Stimulated activated CD8-positive, alpha-beta memory T cell treated with anti-CD3 and anti-CD28 coated beads, Interleukin-4, amount 100 ng/mL, for 1 hour (primary cell): ENCODE results near the gene ANXA2.

Experiments used
- DNase-seq, 2 donors: peaks; one replicate each; pipeline ENCODE4 v3.0.0-alpha.2; 2020; ENCODE audit warnings: low read depth in 2 of 2, low spot score in 1 of 2

ANXA2 gene

DNA sequence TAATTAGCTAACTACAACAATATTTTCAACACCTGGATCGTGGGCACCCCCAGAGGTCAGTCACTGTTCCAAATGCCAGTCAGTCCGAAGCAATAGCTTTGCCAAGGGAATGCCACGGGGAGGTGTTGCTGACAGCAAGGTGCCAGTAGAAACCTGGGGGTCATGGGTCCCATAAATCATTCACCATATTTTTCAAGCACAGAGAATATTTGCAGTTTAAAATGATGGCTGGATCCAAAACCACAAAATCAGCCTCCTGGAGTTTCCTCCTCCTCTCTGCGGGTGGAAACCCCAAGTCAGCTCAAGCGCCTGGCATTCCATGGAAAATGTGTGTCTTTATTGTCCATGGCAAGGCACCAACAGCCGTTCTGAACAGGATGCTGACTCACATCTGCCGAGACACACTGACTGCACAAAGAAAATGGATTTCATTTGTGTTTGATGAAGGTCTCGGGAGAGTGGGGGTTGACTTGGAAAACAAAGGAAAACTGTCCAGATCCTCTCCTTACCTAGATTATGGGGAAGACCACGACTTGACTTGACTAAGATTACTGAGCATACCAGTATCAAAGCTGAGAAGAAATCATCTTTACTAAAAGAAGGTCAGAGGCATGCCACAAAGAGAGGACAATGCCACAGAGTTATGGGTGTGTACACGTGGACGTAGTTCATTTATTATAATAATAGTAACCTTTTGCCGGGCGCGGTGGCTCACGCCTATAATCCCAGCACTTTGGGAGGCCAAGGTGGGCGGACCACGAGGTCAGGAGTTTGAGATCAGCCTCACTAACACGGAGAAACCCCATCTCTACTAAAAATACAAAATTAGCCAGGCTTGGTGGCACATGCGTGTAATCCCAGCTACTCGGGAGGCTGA is 26.4 kb downstream of the ANXA2 start:
- DNase-seq, result no peak

DNA sequence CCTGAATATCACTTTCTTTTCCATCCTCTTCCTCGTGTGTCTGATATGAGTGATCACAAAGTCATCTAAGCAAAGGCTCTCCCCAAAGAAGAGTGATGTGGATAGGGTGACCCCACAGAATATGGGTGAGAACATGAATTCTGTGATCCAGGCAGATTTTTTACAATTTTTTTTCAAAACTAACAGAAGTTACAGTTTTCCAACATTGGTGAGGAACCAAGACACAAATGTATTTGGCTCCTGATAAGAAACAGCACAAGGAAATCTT is 27.0 kb downstream of the ANXA2 start:
- no peak for DNase-seq

DNA sequence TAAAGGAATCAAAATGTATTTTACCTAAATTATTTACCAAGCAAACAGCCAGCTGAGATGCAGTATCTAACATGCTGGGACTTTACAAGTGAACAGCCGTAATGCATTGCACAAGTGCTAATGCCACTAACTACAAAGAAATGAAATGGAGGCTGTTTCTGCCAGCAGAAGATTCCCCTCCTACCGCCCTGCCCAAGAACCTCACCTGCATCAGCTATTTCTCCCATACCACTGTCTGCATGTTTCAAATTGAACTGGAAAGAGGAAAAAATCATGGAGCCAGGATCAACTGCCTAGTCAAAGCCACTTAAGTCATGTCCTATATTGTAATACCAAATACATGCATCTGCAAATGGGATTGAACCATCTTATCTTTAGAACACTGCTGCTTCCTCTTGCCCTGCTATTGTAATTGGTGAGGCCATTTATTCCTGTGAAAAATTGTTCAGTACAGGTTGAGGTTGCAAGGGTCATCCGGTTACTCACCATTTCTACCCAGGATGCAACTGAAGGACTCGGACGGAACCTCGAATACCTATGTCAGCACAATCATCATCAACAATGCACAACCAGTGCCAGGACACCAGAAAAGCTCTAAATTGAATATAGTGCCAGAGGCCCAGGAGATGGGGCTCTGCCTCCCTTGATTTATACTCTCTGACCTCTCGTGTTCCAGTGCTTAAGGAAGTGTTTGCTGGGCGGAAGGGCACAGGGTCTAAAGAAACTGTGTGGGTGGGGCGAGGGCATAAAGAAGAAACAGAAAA is 27.5 kb downstream of the ANXA2 start:
- DNase-seq, result no peak

DNA sequence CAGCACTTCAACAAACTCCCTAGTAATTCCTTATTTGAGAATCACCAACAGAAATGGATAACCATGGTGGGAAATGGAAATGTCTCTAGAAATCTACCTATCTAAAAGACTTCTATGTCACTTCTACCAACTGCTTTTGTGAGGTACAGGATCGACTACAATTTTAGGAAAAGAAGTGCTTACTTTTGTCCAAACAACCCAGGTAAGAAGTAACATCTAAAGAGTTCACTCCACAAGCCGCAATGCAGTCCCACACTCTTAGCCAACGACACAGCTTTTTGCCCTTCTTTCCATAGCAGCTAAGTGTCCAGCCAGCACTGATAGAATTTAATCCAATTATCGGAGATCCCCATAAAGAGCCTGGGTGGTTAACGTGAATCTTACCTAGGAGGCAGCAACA is 28.1 kb downstream of the ANXA2 start:
- no peak for DNase-seq

DNA sequence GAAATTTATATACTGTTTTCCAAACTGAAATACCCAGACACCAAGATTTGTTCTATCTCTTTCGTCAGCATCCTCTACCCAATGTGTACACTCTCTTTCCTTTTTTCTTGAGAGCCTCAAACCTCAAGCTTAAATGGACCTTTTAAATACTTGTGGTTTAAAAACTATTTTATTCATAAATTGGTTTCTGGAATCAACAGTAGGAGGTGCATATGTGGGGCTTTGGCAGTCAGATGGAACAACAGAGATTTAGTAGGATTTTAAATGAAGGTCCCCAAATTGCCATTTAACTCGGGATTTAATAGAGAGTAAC is 33.2 kb downstream of the ANXA2 start:
- no peak for DNase-seq

DNA sequence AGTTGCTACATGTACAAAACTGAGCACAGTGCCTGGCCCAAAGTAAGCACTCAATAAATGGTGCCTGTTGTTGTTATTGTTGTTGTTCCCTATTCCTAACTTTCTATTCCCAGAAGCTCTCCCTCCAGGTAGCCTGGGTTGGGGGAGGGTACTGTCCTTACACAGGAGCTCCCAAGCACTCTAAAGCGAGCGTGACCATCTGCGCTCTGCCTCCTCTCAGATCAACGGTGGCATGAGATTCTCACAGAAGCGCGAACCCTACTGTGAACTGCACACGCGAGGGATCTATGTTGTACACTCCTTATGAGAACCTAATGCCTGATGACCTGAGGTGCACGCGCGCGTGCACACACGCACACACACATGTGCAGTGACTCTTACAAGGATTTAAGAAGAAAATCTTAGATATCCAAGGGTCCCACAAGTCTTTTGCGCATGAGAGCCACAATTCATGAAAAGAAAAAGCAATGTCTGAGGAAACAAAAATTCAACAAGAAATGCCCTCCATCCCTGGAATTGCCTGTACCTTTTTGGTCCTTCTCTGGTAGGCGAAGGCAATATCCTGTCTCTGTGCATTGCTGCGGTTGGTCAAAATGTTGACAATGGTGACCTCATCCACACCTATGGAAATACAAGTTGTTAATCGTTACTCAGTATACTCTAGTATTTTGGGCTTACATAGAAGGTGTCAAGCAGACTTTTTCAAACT is 33.7 kb downstream of the ANXA2 start:
- no peak for DNase-seq

DNA sequence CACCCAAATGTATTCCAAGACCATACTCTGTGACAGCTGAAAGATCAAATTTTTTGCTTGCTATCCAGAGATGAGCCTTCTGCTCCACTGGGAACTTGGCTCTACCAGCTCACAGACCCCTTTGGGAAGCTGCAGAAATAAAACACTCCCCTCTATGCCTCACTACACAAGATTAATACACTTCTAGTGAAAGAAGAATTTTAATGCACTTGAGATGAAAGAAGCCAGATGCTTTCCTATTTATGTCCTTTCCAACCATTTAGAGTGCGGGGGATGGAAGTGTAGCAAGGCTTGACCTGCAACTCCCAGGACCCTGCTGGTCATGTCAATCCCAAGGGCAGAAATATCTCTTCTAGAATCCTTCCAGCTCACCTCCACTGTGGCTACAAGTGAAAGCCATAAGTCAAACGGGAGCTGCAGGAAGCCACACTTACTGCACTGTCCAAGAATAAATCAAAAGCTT is 34.7 kb downstream of the ANXA2 start:
- no peak for DNase-seq

DNA sequence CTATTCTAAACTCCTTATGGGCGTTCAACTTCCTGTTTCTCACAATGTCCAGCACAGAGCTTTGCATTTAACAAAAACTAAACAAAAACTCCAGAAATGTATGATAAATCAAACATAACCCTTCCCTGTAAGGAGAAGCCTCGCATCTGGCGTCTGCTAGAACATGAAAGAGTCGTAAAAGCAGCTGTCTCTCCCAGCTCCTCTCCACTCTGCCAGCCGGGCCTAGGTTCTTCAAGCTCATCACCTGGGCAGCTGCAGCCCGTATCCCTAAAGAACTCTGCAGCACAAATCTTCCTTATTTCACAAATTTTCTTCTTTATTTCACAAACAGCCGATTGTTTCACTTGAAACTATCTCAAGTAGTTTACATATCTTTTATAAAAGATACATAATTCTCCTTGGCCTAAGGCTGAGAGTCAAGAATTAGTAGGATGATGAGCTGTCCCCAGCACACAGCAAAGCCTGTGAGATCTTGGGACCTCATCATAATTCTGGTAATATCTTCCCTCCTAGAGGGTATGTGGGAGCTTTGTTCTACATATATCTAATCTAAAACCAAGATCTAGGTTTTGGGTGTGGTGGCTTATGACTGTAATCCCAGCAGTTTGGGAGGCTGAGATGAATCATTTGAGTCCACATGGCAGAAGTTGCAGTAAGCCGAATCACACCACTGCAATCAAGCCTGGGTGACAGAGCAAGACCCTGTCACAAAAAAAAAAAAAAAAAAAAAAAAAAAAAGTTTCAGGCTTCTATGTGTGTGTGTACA is 35.3 kb downstream of the ANXA2 start:
- DNase-seq, result no peak

DNA sequence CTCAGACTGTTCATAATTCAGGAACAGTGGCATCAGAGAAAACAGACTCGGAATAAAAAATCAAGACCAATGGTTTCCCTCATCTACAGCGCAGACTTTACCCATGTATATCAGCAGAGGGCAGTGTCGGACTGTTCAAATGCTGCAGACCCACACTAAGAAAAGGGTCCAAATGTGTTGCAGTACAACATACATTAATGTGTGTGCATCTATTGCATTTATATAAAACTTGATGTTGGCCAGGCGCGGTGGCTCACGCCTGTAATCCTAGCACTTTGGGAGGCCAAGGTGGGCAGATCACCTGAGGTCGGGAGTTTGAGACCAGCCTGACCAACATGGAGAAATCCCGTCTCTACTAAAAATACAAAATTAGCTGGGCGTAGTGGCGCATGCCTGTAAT is 38.0 kb downstream of the ANXA2 start:
- peak in 1 of 2 donors; percentile 3 for DNase-seq

DNA sequence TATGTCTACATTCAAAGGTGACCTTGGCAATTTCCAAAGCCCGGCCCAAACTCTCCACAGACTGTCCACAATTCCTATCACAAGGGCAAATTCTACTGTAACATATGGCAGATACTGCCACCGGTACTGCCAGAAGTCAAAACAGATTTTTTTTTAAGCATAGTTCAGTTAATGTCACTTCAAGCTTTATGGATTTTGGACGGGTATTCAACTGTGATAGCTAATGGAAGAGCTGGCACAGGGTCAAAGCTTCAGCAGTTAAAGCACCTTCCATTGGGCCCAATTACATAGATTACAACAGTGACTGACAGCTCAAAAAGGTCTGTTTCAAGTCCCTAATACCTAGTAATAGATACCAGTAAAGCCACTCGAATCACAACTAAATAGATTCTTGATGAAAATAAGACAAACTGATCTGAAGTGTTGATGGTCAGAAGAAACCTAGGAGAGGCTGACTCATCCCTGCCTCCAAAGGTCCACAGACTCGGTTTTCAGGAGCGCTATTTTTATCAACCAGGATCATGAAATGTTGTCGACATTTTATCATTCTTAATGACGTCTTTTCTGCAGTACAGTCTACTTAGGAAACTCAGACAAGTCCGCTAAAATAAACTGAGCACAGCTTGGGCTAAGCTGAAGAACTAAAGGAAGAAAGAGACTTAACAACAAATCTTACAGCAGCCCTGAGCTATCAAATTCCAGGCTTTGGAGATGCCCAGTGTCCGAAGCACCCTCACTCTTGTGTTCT is 38.7 kb downstream of the ANXA2 start:
- no peak for DNase-seq

DNA sequence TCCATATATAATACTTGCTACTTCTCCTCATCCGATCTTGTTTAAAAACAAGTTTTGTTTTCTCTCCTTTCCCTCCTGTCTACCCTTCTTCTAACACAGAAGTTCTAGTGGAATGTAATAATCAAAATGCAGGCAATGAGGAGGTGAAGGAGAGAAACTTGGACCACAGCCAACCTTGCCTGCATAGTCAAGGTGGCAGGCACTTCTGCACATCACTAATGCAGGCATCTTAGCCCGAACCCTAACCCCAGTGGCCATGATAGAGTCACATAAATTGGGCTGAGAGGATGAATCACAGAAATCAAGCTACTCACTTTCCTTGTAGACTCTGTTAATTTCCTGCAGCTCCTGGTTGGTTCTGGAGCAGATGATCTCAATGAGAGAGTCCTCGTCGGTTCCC is 41.0 kb downstream of the ANXA2 start:
- no peak for DNase-seq

DNA sequence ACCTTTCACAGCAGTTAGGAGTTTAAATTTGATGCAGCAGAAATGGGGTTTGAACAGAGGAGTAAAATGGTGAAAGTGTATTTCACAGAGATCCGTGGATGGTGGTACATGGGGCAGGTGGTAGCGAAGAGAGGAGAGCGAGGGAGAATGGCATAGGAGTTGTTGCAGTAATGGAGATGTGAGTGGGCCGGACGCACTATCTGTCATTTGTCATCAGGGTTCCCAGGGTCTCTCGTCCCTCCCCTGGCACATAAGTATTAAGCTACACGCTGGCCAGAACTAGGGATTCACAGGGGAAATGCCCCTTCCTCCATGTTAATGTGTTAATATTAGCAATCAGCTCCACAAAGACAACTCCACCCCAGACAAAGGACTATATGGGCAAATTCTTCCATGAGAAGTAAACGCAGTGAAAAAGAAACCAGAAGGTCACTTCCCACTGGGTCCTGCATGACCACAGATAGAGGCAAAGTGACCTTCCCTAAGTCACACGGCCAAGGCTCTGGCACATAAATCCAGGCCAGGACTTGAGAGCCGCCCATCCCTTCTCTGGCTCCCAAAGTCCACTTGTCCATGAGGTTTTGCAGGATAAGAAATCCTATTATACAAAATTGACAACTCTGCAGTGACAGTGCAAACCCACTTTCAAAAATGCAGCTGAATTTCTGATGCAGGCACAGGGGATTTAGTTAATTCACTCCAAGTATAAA is 42.5 kb downstream of the ANXA2 start:
- DNase-seq, result no peak

DNA sequence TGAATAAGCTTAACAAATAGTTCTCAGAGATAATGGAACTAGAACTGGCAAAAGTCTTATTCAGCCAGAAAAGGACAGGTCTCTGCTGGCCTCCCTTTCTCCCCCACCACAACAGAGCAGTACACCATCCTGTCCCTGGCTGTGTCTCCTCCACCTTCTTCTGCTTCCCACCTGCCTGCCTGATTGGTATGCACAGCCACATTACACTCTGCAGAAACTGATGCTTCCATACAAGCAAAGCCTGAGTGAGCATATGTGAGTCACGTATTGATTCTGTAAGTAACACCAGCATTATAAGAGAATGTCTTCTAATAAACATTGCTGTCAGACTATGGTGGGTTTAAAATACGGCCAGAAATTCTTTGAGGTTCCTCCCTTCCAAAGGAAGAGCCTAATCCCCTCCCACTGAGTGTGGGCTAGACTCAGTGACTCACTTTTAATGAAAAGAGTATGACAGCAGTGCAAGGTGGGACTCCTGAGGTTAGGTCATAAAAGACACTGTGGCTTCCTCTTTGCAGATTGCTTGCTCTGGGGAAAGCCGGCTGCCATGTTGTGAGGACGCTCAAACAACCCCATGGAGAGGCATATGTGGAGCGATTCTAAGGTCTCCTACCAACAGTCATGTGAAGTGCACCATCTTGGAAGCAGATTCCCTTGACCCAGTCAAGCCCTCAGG is 44.4 kb downstream of the ANXA2 start:
- DNase-seq, result no peak

DNA sequence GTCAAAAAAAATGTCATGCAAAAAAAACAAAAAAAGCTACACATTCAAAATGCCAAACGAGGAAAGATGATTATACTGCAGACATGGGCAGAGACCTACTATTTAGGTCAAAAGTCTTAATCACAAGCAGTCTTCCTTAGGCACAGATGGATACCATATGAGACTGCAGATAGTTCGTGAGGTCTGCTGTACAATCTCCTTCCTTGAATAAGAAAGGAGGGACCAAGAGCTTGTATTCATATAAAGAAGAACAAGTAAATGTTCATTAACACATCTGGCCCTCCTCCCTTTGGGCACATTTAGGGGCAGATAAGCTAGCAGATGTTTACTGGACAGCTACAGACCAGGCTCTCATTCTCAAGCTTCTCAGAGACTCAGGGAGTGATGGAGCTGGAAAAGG is 45.3 kb downstream of the ANXA2 start:
- no peak for DNase-seq

DNA sequence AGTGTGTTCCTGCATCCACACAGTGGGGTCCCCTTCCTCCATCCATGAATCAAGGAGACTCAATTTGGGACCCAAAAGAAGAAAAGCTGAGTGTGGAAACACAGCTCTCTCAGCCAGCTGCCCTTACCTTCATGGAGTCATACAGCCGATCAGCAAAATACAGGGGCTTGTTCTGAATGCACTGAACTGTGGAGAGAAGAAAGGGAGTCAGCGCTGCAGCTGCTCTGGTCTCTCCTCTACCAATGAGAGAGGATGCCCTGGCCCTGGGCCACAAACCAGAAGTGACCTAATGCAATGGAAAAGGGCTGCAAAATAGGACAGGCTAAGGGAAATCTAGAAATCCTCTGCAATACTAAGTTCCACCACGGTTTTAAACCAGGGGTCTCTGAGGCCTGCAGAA is 46.7 kb downstream of the ANXA2 start:
- DNase-seq, result no peak

DNA sequence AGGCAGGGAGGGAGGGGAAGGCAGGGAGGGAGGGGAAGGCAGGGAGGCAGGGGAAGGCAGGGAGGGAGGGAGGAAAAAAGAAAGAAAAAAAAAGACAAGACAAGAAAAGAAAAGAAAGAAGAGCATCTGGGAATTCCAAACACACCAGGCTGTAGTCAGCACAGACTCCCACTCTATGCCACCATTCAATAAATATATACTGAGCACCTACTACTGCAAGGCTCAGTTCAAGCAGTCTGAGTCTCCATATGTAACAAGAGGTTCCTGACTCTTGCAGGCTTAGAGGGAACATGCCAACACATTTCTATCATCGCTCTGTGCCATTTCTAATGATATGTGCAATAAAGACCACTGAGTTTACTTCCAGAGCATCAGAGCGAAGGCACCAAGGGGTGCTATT is 47.7 kb downstream of the ANXA2 start:
- no peak for DNase-seq

DNA sequence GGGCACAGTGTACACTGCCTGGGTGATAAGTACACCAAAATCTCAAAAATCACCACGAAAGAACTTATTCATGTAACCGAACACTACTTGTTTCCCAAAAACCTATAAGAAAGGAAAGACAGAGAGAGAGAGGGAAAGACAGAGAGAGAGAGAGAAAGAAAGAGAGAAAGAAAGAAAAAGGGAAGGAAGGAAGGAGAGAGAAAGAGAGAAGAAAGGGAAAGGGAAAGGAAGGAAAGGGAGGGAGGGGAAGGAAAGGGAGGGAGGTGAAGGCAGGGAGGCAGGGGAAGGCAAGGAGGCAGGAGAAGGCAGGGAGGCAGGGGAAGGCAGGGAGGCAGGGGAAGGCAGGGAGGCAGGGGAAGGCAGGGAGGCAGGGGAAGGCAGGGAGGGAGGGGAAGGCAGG is 48.2 kb downstream of the ANXA2 start:
- DNase-seq, result no peak

DNA sequence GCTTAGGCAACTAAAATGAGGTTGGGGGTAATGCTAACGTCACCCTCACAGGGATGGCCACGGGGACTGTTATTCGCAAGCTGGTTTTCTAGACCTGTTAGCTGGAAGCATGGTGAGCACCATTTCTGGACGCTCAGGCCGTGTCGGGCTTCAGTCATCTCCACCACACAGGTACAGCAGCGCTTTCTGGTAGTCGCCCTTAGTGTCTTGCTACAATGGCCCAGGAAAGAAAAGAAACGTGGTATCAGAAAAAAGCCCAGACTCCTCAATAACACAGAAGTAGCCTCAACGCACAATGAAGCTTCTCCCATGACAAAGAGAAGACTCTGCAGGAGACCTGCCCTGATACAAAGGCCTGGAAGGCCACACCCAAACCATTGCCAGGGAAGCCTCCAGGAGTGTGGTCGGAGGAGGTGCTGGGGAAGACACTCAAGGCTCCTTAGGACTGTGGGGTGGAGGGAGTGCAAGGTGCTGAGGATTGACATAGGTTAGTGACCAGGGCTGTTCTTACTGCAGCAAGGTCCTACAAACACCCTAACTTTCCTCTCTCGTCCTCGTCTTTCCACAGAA is 50.2 kb downstream of the ANXA2 start:
- no peak for DNase-seq

DNA sequence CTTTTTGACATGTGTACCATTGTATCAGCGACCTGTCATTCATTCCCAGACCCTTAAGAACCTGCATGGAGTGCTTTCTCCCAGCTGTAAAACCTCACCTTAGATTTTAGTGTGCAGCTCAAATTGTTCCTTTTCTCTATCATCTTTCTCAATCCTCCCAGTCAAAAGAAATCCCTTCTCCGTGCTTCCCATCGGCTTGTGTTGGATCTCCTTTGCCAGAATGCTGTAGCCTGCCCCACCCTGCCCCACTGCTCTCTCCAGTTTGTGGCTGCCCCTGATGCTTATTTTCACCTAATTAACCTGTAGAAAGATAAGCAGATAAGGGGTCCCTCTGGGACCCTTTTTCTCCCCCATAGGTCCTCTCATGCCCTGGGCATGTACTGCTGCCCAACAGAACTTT is 51.1 kb downstream of the ANXA2 start:
- DNase-seq, result no peak
